ENCODE measurements around the gene UIMC1. TPM values are rescaled to one million over a fixed set of nuclear protein-coding genes. Genes with fewer than 3 reads are reported as not detected.

The UIMC1 gene
- total and polyA plus RNA-seq, 2 experiments from 2014 or later = 12.6 to 28.2 TPM

GRCh38 chr5:176899296-176899891, 107.2 kb downstream of the UIMC1 start, which contains the start of gene HK3:
TSS of gene HK3 (minus strand) at chr5:176899346. CDS start at chr5:176896159, 3,187 bp downstream.
- no peak for DNase-seq (ENCODE audit: low spot score)
- H3K9me2 ChIP-seq (replicated peaks; ENCODE audit: insufficient read depth) = no peaks in the 10 kb centered on the region
- no peaks in the 10 kb centered on the region for H4K20me1 ChIP-seq (ENCODE audit: insufficient read depth, poor library complexity, severe bottlenecking)
- H3K4me1 ChIP-seq (ENCODE audit: insufficient read depth) = no peaks in the 10 kb centered on the region
- H3K4me2 ChIP-seq = no peak within 1 kb of the TSS
- WGBS (ENCODE audit: low lambda C conversion rate, missing lambda C conversion rate) = 91% methylated on average over 9 of the region's 9 CpGs
- H2AFZ ChIP-seq = no peak within 1 kb of the TSS
- TF ChIP-seq EZH2phosphoT487 (IDR thresholded peaks at IDR 0.05; ENCODE audit: low read depth, severe bottlenecking, unreplicated experiment) (no peak), EZH2 (IDR thresholded peaks at IDR 0.05; ENCODE audit: borderline replicate concordance) (no peak)
- H3K27me3 ChIP-seq = no peaks in the 10 kb centered on the region
- H3K36me3 ChIP-seq (replicated peaks; ENCODE audit: insufficient read depth, low read depth) = no peaks in the 10 kb centered on the region
- no peak within 1 kb of the TSS for H3K27ac ChIP-seq
- H3K4me3 ChIP-seq = no peak within 1 kb of the TSS
- no peaks in the 10 kb centered on the region for H3K79me2 ChIP-seq
- H3K9me3 ChIP-seq (ENCODE audit: low read depth) = no peaks in the 10 kb centered on the region

GRCh38 chr5:176897263-176897662, 109.3 kb downstream of the UIMC1 start:
- 82% methylated on average over 3 of the region's 3 CpGs for WGBS (ENCODE audit: low lambda C conversion rate, missing lambda C conversion rate)

GRCh38 chr5:176895831-176896230, 110.7 kb downstream of the UIMC1 start:
- Histone ChIP-seq H3K9me2 (replicated peaks; ENCODE audit: insufficient read depth) (no peaks in the 10 kb centered on the region), H3K36me3 (replicated peaks; ENCODE audit: insufficient read depth, low read depth) (no peaks in the 10 kb centered on the region), H3K4me3 (no peak overlapping the region), H3K4me2 (no peak overlapping the region), H3K79me2 (no peaks in the 10 kb centered on the region), H3K27ac (no peak overlapping the region), H4K20me1 (ENCODE audit: insufficient read depth, poor library complexity, severe bottlenecking) (no peaks in the 10 kb centered on the region), H2AFZ (no peak overlapping the region), H3K27me3 (peaks cover 5% of the 10 kb centered on the region), H3K4me1 (ENCODE audit: insufficient read depth) (no peaks in the 10 kb centered on the region), H3K9me3 (ENCODE audit: low read depth) (no peaks in the 10 kb centered on the region)
- TF ChIP-seq, protein P1, sequence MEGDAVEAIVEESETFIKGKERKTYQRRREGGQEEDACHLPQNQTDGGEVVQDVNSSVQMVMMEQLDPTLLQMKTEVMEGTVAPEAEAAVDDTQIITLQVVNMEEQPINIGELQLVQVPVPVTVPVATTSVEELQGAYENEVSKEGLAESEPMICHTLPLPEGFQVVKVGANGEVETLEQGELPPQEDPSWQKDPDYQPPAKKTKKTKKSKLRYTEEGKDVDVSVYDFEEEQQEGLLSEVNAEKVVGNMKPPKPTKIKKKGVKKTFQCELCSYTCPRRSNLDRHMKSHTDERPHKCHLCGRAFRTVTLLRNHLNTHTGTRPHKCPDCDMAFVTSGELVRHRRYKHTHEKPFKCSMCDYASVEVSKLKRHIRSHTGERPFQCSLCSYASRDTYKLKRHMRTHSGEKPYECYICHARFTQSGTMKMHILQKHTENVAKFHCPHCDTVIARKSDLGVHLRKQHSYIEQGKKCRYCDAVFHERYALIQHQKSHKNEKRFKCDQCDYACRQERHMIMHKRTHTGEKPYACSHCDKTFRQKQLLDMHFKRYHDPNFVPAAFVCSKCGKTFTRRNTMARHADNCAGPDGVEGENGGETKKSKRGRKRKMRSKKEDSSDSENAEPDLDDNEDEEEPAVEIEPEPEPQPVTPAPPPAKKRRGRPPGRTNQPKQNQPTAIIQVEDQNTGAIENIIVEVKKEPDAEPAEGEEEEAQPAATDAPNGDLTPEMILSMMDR (IDR thresholded peaks at IDR 0.05; ENCODE audit: poor library complexity) = no peak
- TF ChIP-seq EZH2phosphoT487 (IDR thresholded peaks at IDR 0.05; ENCODE audit: low read depth, severe bottlenecking, unreplicated experiment) = no peak
- TF ChIP-seq EZH2 (IDR thresholded peaks at IDR 0.05; ENCODE audit: borderline replicate concordance) = no peak
- DNase-seq (ENCODE audit: low spot score) = no peak
- WGBS (ENCODE audit: low lambda C conversion rate, missing lambda C conversion rate) = 90% methylated on average over 4 of the region's 4 CpGs

More at GRCh38 chr5:176897263-176897662, 109.3 kb downstream of the UIMC1 start:
- Histone ChIP-seq H3K79me2 (no peaks in the 10 kb centered on the region), H2AFZ (no peak overlapping the region), H3K9me2 (replicated peaks; ENCODE audit: insufficient read depth) (no peaks in the 10 kb centered on the region), H3K4me1 (ENCODE audit: insufficient read depth) (no peaks in the 10 kb centered on the region), H3K27ac (no peak overlapping the region), H4K20me1 (ENCODE audit: insufficient read depth, poor library complexity, severe bottlenecking) (no peaks in the 10 kb centered on the region), H3K4me3 (no peak overlapping the region), H3K27me3 (no peaks in the 10 kb centered on the region), H3K36me3 (replicated peaks; ENCODE audit: insufficient read depth, low read depth) (no peaks in the 10 kb centered on the region), H3K9me3 (ENCODE audit: low read depth) (no peaks in the 10 kb centered on the region), H3K4me2 (no peak overlapping the region)
- TF ChIP-seq, protein P1 (IDR thresholded peaks at IDR 0.05; ENCODE audit: poor library complexity) = no peak
- DNase-seq (ENCODE audit: low spot score) = no peak

DNA sequence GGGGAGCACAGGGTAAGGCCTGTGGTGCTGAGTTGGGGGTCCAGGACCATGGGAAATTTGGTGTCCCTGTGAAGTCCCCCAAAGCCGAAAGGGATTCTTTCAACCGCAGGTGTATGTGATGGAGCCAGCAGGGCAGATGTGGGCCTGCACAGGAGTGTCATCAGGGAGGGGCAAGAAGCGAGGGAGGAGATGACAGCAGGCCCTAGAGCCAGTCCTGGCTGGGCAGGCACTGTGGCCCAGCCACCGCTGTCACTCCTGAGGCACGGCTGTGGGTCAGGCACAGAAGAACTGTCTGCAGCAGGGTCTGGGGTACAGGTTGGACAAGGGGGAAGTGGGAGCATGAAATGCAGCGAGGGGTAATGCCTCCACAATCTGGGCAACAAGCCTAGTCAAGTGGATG, 112.3 kb downstream of the UIMC1 start:
- Histone ChIP-seq H3K36me3 (replicated peaks; ENCODE audit: insufficient read depth, low read depth) (no peaks in the 10 kb centered on the region), H3K9me2 (replicated peaks; ENCODE audit: insufficient read depth) (no peaks in the 10 kb centered on the region), H3K27ac (no peak overlapping the region), H3K27me3 (peaks cover 5% of the 10 kb centered on the region), H3K4me2 (no peak overlapping the region), H3K4me3 (no peak overlapping the region), H3K4me1 (ENCODE audit: insufficient read depth) (no peaks in the 10 kb centered on the region), H2AFZ (no peak overlapping the region), H3K9me3 (ENCODE audit: low read depth) (no peaks in the 10 kb centered on the region), H3K79me2 (no peaks in the 10 kb centered on the region), H4K20me1 (ENCODE audit: insufficient read depth, poor library complexity, severe bottlenecking) (no peaks in the 10 kb centered on the region)
- TF ChIP-seq, protein P1 (IDR thresholded peaks at IDR 0.05; ENCODE audit: poor library complexity) = no peak
- TF ChIP-seq EZH2 (IDR thresholded peaks at IDR 0.05; ENCODE audit: borderline replicate concordance) (no peak), EZH2phosphoT487 (IDR thresholded peaks at IDR 0.05; ENCODE audit: low read depth, severe bottlenecking, unreplicated experiment) (no peak)
- no peak for DNase-seq (ENCODE audit: low spot score)
- 87% methylated on average over 6 of the region's 6 CpGs for WGBS (ENCODE audit: low lambda C conversion rate, missing lambda C conversion rate)
